Embryonic facial prominence (tissue), 1 donor: ENCODE data around the gene RBM28.
"Not testable (repeated sequence)": the region's sequence is repeated elsewhere in the genome, so short reads cannot be mapped to it uniquely, and the experiment has no call there.

Experiments
- DNase-seq: peaks from one replicate; pipeline ENCODE4 v3.0.0-alpha.2; 2016; ENCODE audit errors: extremely low spot score

The RBM28 gene

GRCh38 chr7:128350708-128351295 lies 7.1 kb upstream of the RBM28 start:
- no peak for DNase-seq

- no peak for DNase-seq
Observed at GRCh38 chr7:128349466-128349825, 5.7 kb upstream of the RBM28 start.

GRCh38 chr7:128347647-128348097 lies 4.0 kb upstream of the RBM28 start:
- no peak for DNase-seq

- DNase-seq, result no peak
Observed at GRCh38 chr7:128344431-128344774, 695 bp upstream of the RBM28 start.

- no peak for DNase-seq
Observed at GRCh38 chr7:128341733-128342132, 2.0 kb downstream of the RBM28 start.

- no peak for DNase-seq
Observed at GRCh38 chr7:128335730-128336129, 8.0 kb downstream of the RBM28 start.

GRCh38 chr7:128324368-128324680 lies 19.4 kb downstream of the RBM28 start:
- no peak for DNase-seq

- DNase-seq, result no peak
Observed at GRCh38 chr7:128323459-128324367, 20.0 kb downstream of the RBM28 start.

GRCh38 chr7:128323040-128323439 lies 20.7 kb downstream of the RBM28 start:
- no peak for DNase-seq

GRCh38 chr7:128322040-128322643 lies 21.6 kb downstream of the RBM28 start:
- DNase-seq, result no peak

GRCh38 chr7:128321044-128321422 lies 22.7 kb downstream of the RBM28 start:
- DNase-seq, result no peak

- DNase-seq, result no peak
Observed at GRCh38 chr7:128318691-128319090, 25.0 kb downstream of the RBM28 start.

GRCh38 chr7:128311013-128311412 lies 32.7 kb downstream of the RBM28 start:
- DNase-seq, result no peak

GRCh38 chr7:128310499-128310898 lies 33.2 kb downstream of the RBM28 start:
- DNase-seq, result no peak

GRCh38 chr7:128309976-128310375 lies 33.7 kb downstream of the RBM28 start:
- DNase-seq, result no peak

GRCh38 chr7:128309124-128309523 lies 34.6 kb downstream of the RBM28 start:
- no peak for DNase-seq

GRCh38 chr7:128307061-128307460 lies 36.6 kb downstream of the RBM28 start:
- no peak for DNase-seq

GRCh38 chr7:128304212-128304611 lies 39.5 kb downstream of the RBM28 start:
- DNase-seq, result no peak

- DNase-seq, result no peak
Observed at GRCh38 chr7:128303643-128304042, 40.1 kb downstream of the RBM28 start.

- no peak for DNase-seq
Observed at GRCh38 chr7:128303133-128303532, 40.6 kb downstream of the RBM28 start.

GRCh38 chr7:128302139-128302538 lies 41.6 kb downstream of the RBM28 start:
- no peak for DNase-seq

- DNase-seq, result no peak
Observed at GRCh38 chr7:128299109-128299607, 44.5 kb downstream of the RBM28 start.

GRCh38 chr7:128298004-128298403 lies 45.7 kb downstream of the RBM28 start:
- not testable (repeated sequence) for DNase-seq
